HL-60 (cell line): ENCODE data around the gene DNASE2B.

ENCODE experiments used
- CTCF ChIP-seq: IDR thresholded peaks from one replicate; pipeline ENCODE4 v1.5.1; 2011; ENCODE audit warnings: low read length, control low read depth, inconsistent platforms; ENCODE audit not compliant: insufficient read depth
- GABPA ChIP-seq: IDR thresholded peaks from 2 replicates; pipeline ENCODE4 v1.6.1; 2012; ENCODE audit warnings: low read depth
- REST ChIP-seq: IDR thresholded peaks from 2 replicates; pipeline ENCODE4 v1.6.1; 2012; ENCODE audit warnings: low read depth; ENCODE audit not compliant: insufficient replicate concordance

GRCh38 chr1:84353695-84354094 lies 44.6 kb upstream of the DNASE2B start:
- no peak for TF ChIP-seq CTCF
- TF ChIP-seq GABPA: no peak
- TF ChIP-seq REST: no peak
